Mucosa of stomach (tissue), 1 donor: ENCODE measurements around the gene ZNF626.
"Not testable (repeated sequence)": the region's sequence is repeated elsewhere in the genome, so short reads cannot be mapped to it uniquely, and the experiment has no call there.

Source experiments
- H3K27me3 ChIP-seq: one replicate; pipeline ENCODE4 v1.7.0; 2013; ENCODE audit warnings: mild to moderate bottlenecking, low read length; ENCODE audit not compliant: control insufficient read depth, insufficient read depth
- H3K36me3 ChIP-seq: one replicate; pipeline ENCODE4 v1.7.0; 2013; ENCODE audit warnings: low read length; ENCODE audit not compliant: control insufficient read depth, insufficient read depth
- H3K4me1 ChIP-seq: one replicate; pipeline ENCODE4 v1.7.0; 2013; ENCODE audit warnings: mild to moderate bottlenecking, low read length; ENCODE audit not compliant: control insufficient read depth, insufficient read depth
- H3K4me3 ChIP-seq: one replicate; pipeline ENCODE4 v1.7.0; 2013; ENCODE audit warnings: low read length
- H3K9ac ChIP-seq: one replicate; pipeline ENCODE4 v1.7.0; 2013; ENCODE audit warnings: mild to moderate bottlenecking, low read length, moderate library complexity
- H3K9me3 ChIP-seq: one replicate; pipeline ENCODE4 v1.7.0; 2013; ENCODE audit warnings: mild to moderate bottlenecking, low read length, moderate library complexity; ENCODE audit not compliant: control insufficient read depth
- donor health status: Pancreatic carcinoma.

Gene ZNF626

GRCh38 chr19:20661150-20661819, at the start of gene ZNF626:
Gene ZNF626, minus strand, starts transcription at chr19:20661571. Its CDS starts 125 bp downstream, at chr19:20661446.
- Histone ChIP-seq H3K9ac (peak within 1 kb of the TSS; percentile 81), H3K4me3 (peak within 1 kb of the TSS; percentile 57), H3K27me3 (no peaks in the 10 kb centered on the region), H3K9me3 (peaks cover 3% of the 10 kb centered on the region), H3K4me1 (peaks cover 12% of the 10 kb centered on the region), H3K36me3 (no peaks in the 10 kb centered on the region)

- peaks cover 7% of the 10 kb centered on the region for H3K4me1 ChIP-seq
- no peak overlapping the region for H3K9ac ChIP-seq
- H3K9me3 ChIP-seq = peaks cover 3% of the 10 kb centered on the region
- H3K27me3 ChIP-seq = no peaks in the 10 kb centered on the region
- H3K4me3 ChIP-seq = no peak overlapping the region
- no peaks in the 10 kb centered on the region for H3K36me3 ChIP-seq
These were observed 7.9 kb upstream of the ZNF626 start for GRCh38 chr19:20669263-20669662.

- Histone ChIP-seq H3K4me3 (no peak overlapping the region), H3K9me3 (peaks cover 3% of the 10 kb centered on the region), H3K36me3 (no peaks in the 10 kb centered on the region), H3K4me1 (peaks cover 9% of the 10 kb centered on the region), H3K9ac (no peak overlapping the region), H3K27me3 (no peaks in the 10 kb centered on the region)
These were observed 5.9 kb upstream of the ZNF626 start for GRCh38 chr19:20667281-20667680.

GRCh38 chr19:20664901-20665781, 3.8 kb upstream of the ZNF626 start:
- Histone ChIP-seq H3K4me1 (peaks cover 9% of the 10 kb centered on the region), H3K27me3 (no peaks in the 10 kb centered on the region), H3K9me3 (peaks cover 3% of the 10 kb centered on the region), H3K9ac (peak overlapping the region; percentile 11), H3K36me3 (no peaks in the 10 kb centered on the region), H3K4me3 (no peak overlapping the region)

GRCh38 chr19:20664475-20664874, 3.1 kb upstream of the ZNF626 start:
- H3K9me3 ChIP-seq, H3K36me3 ChIP-seq, H3K27me3 ChIP-seq, H3K4me3 ChIP-seq: not testable (repeated sequence)
- H3K4me1 ChIP-seq = peaks cover 12% of the 10 kb centered on the region
- peak overlapping the region; percentile 11 for H3K9ac ChIP-seq

GRCh38 chr19:20662421-20663105, 1.2 kb upstream of the ZNF626 start:
- no peaks in the 10 kb centered on the region for H3K36me3 ChIP-seq
- peaks cover 12% of the 10 kb centered on the region for H3K4me1 ChIP-seq
- H3K9me3 ChIP-seq = peaks cover 3% of the 10 kb centered on the region
- no peak overlapping the region for H3K9ac ChIP-seq
- H3K27me3 ChIP-seq = no peaks in the 10 kb centered on the region
- H3K4me3 ChIP-seq = no peak overlapping the region

GRCh38 chr19:20660473-20661140, 764 bp downstream of the ZNF626 start:
- Histone ChIP-seq H3K4me3 (peak overlapping the region; percentile 57), H3K4me1 (peaks cover 12% of the 10 kb centered on the region), H3K9me3 (no peaks in the 10 kb centered on the region), H3K36me3 (no peaks in the 10 kb centered on the region), H3K27me3 (no peaks in the 10 kb centered on the region), H3K9ac (peak overlapping the region; percentile 81)

- no peaks in the 10 kb centered on the region for H3K36me3 ChIP-seq
- H3K27me3 ChIP-seq = no peaks in the 10 kb centered on the region
- no peak overlapping the region for H3K4me3 ChIP-seq
- H3K9ac ChIP-seq = no peak overlapping the region
- H3K9me3 ChIP-seq = no peaks in the 10 kb centered on the region
- no peaks in the 10 kb centered on the region for H3K4me1 ChIP-seq
These were observed 20.8 kb downstream of the ZNF626 start for GRCh38 chr19:20640545-20640944.

GRCh38 chr19:20640023-20640422, 21.3 kb downstream of the ZNF626 start:
- H3K4me3 ChIP-seq = no peak overlapping the region
- H3K9me3 ChIP-seq = no peaks in the 10 kb centered on the region
- H3K9ac ChIP-seq = no peak overlapping the region
- no peaks in the 10 kb centered on the region for H3K27me3 ChIP-seq
- no peaks in the 10 kb centered on the region for H3K4me1 ChIP-seq
- H3K36me3 ChIP-seq = no peaks in the 10 kb centered on the region

- not testable (repeated sequence) for H3K9ac ChIP-seq, H3K4me1 ChIP-seq, H3K27me3 ChIP-seq, H3K9me3 ChIP-seq, H3K4me3 ChIP-seq, H3K36me3 ChIP-seq
These were observed 36.8 kb downstream of the ZNF626 start for GRCh38 chr19:20624560-20624959.

- Histone ChIP-seq H3K4me3 (no peak overlapping the region), H3K9ac (no peak overlapping the region), H3K9me3 (no peaks in the 10 kb centered on the region), H3K4me1 (no peaks in the 10 kb centered on the region), H3K36me3 (no peaks in the 10 kb centered on the region), H3K27me3 (no peaks in the 10 kb centered on the region)
These were observed 45.3 kb downstream of the ZNF626 start for GRCh38 chr19:20616071-20616470.
